Lower leg skin (tissue), 3 donors: ENCODE measurements around the gene DGUOK.

Source experiments
- CTCF ChIP-seq, 3 donors: fragments of 450-650 bp; IDR thresholded peaks; one replicate each; pipeline ENCODE4 v1.5.1; 2016; ENCODE audit warnings: antibody characterized with exemption in 3 of 3, mild to moderate bottlenecking in 3 of 3, moderate library complexity in 2 of 3
- POLR2A ChIP-seq, 2 donors: fragments of 450-650 bp; IDR thresholded peaks; one replicate each; pipeline ENCODE4 v1.6.1; 2016 to 2017; ENCODE audit warnings: antibody characterized with exemption in 2 of 2, mild to moderate bottlenecking in 1 of 2, moderate library complexity in 1 of 2

- TF ChIP-seq CTCF (IDR thresholded peaks at IDR 0.05) (no peak), POLR2A (IDR thresholded peaks at IDR 0.05) (no peak)
Observed at GRCh38 chr2:73984203-73984921, 57.7 kb downstream of the DGUOK start, which contains the start of gene TET3.
